Heart left ventricle (tissue), 13 donors: ENCODE data around the gene CX3CL1.

ENCODE experiments used
- CTCF ChIP-seq, 12 donors: fragments of 200-600 bp; sonication (generic) in 4 of 12; IDR thresholded peaks; one replicate each; pipeline versions ENCODE4 v1.5.0 to v1.8.0; 2018 to 2022; ENCODE audit warnings: antibody characterized with exemption in 12 of 12, mild to moderate bottlenecking in 5 of 12
- POLR2A ChIP-seq, 2 donors: fragments of 450-650 bp; IDR thresholded peaks; one replicate each; pipeline ENCODE4 v1.6.1; 2017; ENCODE audit warnings: antibody characterized with exemption in 2 of 2, mild to moderate bottlenecking in 2 of 2, moderate library complexity in 2 of 2
- donor health status: ischemic (EF 13 %, LVEDD 7.1; RV severe dilation, severe dysfunction).
- donor health status: DM: no; HTN: yes; CAD: no.
- donor health status: DM: no; HTN: no; CAD: no.
- donor health status: ischemic (EF 25% LVEDD 6.9; RV normal size, moderate dysfunction).
- donor health status: ischemic (EF 25% LVEDD 5.7; RV mildly dilated, moderate dysfunction).
- donor health status: ischemic (EF 35%, LVEDD 5.7; RV mildly dilated, moderate dysfunction).
- donor health status: nonischemic (EF 11% LVEDD 7.7; RV severe dilation, severe dysfunction).
- donor health status: DM: yes; HTN: yes; CAD: no.
- donor health status: PGD.
- donor health status: ischemic (EF 29% LVEDD 5.4; RV normal size, mild dysfunction).
- donor health status: nonischemic (EF 23%, LVEDD 6.1; RV moderate dilation, normal function).

- TF ChIP-seq CTCF (IDR thresholded peaks at IDR 0.05) (no peak), POLR2A (IDR thresholded peaks at IDR 0.05) (no peak)
These were observed 42.5 kb upstream of the CX3CL1 start for GRCh38 chr16:57329718-57330327.
